Measurements from ENCODE around the gene ABI1.

ABI1 gene

DNA sequence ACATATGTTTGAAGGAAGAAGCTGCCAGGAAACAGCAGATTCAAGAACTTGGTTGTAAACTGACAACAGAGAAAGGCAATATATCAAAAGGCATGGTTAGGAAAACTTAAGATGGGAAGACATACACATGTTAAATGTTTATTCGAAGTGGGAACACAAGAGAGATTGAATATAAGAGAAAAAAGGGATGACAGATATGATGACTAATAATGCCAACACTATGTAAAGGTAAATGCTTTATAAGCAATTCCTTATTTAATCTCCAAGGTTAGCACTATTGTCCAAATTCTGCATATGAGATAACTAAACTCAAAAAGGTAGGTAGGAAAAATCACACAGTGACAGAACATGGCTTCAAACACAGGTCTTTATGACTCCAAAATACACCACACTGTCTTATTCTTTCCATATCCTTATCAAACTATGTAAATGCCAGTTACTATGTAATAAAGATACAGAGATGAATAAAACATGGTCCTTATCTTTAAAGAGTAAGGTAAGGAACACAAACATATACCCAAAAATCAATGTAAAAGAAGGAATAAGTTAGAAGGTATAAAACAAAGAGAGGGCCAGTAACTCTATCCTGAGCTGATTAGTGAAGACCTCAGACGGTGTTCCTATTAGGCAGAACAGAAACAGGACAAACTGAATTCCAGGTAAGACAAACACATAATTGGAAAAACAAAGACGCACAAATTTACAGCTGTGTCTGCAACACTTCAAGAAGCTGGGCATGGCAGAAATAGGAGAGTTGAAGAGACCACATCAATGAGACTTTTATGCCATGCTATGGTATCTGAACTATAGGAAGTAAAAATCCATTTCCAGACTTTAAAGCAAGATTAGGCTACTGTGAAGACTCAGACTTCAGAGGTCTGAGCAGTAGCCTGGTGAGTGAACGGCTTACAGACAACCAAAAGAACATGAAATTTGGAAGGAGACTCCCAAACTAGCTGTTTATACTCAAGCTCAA lies 56.1 kb downstream of the ABI1 start:
- DNase-seq (ENCODE audit: extremely low read depth, low read depth) = no peak
- TF ChIP-seq, protein P1, sequence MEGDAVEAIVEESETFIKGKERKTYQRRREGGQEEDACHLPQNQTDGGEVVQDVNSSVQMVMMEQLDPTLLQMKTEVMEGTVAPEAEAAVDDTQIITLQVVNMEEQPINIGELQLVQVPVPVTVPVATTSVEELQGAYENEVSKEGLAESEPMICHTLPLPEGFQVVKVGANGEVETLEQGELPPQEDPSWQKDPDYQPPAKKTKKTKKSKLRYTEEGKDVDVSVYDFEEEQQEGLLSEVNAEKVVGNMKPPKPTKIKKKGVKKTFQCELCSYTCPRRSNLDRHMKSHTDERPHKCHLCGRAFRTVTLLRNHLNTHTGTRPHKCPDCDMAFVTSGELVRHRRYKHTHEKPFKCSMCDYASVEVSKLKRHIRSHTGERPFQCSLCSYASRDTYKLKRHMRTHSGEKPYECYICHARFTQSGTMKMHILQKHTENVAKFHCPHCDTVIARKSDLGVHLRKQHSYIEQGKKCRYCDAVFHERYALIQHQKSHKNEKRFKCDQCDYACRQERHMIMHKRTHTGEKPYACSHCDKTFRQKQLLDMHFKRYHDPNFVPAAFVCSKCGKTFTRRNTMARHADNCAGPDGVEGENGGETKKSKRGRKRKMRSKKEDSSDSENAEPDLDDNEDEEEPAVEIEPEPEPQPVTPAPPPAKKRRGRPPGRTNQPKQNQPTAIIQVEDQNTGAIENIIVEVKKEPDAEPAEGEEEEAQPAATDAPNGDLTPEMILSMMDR (IDR thresholded peaks at IDR 0.05; ENCODE audit: low read depth, low read length, missing control alignments) = no peak
- no peak overlapping the region for H3K4me3 ChIP-seq (replicated peaks; ENCODE audit: low read depth, low read length)

DNA sequence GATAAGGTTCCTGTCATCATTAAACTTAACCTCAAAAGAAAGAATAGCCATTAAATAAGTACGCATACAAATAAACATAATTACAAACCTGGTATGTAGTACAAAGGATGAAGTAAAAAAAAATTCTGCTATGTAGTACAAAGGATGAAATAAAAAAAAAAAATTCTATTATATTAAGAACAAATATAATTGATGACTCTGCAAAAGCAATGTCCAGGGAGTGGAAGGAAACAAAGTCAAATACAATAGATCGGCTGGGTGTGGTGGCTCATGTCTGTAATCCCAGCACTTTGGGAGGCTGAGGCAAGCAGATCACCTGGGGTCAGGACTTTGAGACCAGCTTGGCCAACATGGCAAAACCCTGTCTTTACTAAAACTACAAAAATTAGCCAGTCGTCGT lies 56.9 kb downstream of the ABI1 start:
- TF ChIP-seq, protein P1 (IDR thresholded peaks at IDR 0.05; ENCODE audit: low read depth, low read length, missing control alignments) = no peak
- no peak overlapping the region for H3K4me3 ChIP-seq (replicated peaks; ENCODE audit: low read depth, low read length)
- no peak for DNase-seq (ENCODE audit: extremely low read depth, low read depth)

DNA sequence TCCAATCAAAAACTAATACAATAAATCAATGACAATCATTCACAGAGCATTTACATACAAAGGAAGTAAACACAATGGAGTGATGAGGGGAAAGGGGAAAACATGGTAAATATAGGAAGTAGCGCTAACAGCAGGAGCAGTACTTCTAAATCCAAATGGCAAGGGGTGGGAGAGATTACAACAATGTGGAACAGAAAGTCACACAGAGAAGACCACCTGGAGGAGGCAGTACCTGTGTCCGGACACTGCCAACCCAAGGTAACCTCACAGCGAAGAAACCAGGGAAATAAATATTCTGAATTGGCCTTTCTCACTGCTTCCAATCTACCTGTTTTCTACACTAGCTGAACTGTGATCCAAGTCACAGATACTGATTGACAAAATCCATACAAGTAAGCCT lies 58.2 kb downstream of the ABI1 start:
- H3K4me3 ChIP-seq (replicated peaks; ENCODE audit: low read depth, low read length) = no peak overlapping the region
- DNase-seq (ENCODE audit: extremely low read depth, low read depth) = no peak

DNA sequence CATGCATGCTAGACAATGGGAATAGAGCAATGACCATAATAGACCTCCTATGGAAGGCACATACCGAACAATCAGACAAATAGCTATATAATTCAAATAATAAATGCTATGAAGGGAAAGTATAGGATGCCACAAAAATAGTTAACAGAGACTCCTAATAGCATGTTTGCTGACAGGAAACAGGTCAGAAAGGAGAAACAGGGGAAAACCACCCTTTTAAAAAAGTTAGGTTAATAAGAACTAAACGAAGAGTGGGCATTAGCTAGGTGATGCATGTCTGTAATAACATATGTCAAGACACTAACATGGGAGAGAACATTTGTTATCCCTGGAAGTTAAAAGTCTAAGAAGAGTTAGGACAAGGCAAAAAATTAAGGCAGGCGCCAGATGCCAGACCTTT lies 58.9 kb downstream of the ABI1 start:
- H3K4me3 ChIP-seq (replicated peaks; ENCODE audit: low read depth, low read length) = no peak overlapping the region
- TF ChIP-seq, protein P1 (IDR thresholded peaks at IDR 0.05; ENCODE audit: low read depth, low read length, missing control alignments) = no peak
- DNase-seq (ENCODE audit: extremely low read depth, low read depth) = no peak

More for the DNA sequence above, 58.2 kb downstream of the ABI1 start:
- TF ChIP-seq, protein P1 (IDR thresholded peaks at IDR 0.05; ENCODE audit: low read depth, low read length, missing control alignments) = no peak

DNA sequence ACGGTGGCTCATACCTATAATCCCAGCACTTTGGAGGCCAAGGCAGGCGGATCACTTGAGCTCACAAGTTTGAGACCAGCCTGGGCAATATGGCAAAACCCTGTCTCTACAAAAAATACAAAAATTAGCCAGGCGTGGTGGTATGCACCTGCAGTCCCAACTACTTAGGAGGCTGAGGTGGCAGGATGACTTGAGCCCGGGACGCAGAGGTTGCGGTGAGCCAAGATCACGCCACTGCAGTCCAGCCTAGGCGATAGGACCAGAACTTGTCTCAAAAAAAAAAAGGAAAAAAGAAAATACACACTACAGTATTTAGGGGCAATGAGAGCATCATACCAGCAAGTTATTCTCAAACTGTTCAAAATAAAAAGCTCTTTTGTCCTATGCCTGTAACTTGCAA lies 59.5 kb downstream of the ABI1 start:
- DNase-seq (ENCODE audit: extremely low read depth, low read depth) = no peak
- TF ChIP-seq, protein P1 (IDR thresholded peaks at IDR 0.05; ENCODE audit: low read depth, low read length, missing control alignments) = no peak
- no peak overlapping the region for H3K4me3 ChIP-seq (replicated peaks; ENCODE audit: low read depth, low read length)

DNA sequence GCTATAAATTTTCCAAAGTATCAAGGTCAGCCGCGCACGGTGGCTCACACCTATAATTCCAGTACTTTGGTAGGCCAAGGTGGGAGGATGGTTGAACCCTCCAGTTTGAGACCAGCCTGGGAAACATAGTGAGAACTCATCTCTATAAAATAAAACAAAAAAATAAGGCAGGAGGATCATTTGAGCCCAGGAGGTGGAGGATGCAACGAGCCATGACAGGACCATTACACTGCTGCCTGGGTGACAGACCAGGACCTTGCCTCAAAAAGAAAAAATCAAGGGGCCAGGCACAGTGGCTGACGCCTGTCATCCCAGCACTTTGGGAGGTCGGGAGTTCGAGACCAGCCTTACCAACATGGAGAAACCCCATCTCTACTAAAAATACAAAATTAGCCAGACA lies 60.3 kb downstream of the ABI1 start:
- H3K4me3 ChIP-seq (replicated peaks; ENCODE audit: low read depth, low read length) = no peak overlapping the region
- TF ChIP-seq, protein P1 (IDR thresholded peaks at IDR 0.05; ENCODE audit: low read depth, low read length, missing control alignments) = no peak
- DNase-seq (ENCODE audit: extremely low read depth, low read depth) = no peak
